HEK293 (cell line): ENCODE data around the gene OR2V1.

Experiments
- CTCF ChIP-seq: fragments of 450-650 bp; formaldehyde crosslinking; IDR thresholded peaks from 2 replicates; pipeline ENCODE4 v1.5.1; 2016; ENCODE audit warnings: missing biosample characterization, missing genetic modification characterization
- ZBTB1 ChIP-seq: fragments of 450-650 bp; formaldehyde crosslinking; IDR thresholded peaks from 2 replicates; pipeline ENCODE4 v1.5.1; 2016; ENCODE audit warnings: missing biosample characterization, missing genetic modification characterization
- ZBTB8A ChIP-seq: fragments of 450-650 bp; formaldehyde crosslinking; IDR thresholded peaks from 2 replicates; pipeline ENCODE4 v1.5.1; 2016; ENCODE audit warnings: missing biosample characterization, missing genetic modification characterization
- ZNF10 ChIP-seq: fragments of 450-650 bp; formaldehyde crosslinking; IDR thresholded peaks from 2 replicates; pipeline ENCODE4 v1.5.1; 2017; ENCODE audit warnings: missing biosample characterization, missing genetic modification characterization
- ZNF114 ChIP-seq: fragments of 450-650 bp; formaldehyde crosslinking; IDR thresholded peaks from 2 replicates; pipeline ENCODE4 v1.5.0; 2017; ENCODE audit warnings: missing biosample characterization, missing genetic modification characterization
- ZNF248 ChIP-seq: fragments of 450-650 bp; formaldehyde crosslinking; IDR thresholded peaks from 2 replicates; pipeline ENCODE4 v1.5.1; 2017; ENCODE audit warnings: missing biosample characterization, missing genetic modification characterization
- ZNF274 ChIP-seq, 2 experiments: fragments of 200-500 bp in 1 of 2; fragments of 450-650 bp in 1 of 2; sonication (Bioruptor generic) in 1 of 2; formaldehyde crosslinking in 1 of 2; IDR thresholded peaks; 2 replicates each; pipeline versions ENCODE4 v1.5.1 to v1.6.1; 2014 to 2016; ENCODE audit warnings: borderline replicate concordance in 1 of 2, inconsistent platforms in 1 of 2, low read length in 1 of 2, missing biosample characterization in 1 of 2, missing genetic modification characterization in 1 of 2
- ZNF280C ChIP-seq: fragments of 450-650 bp; formaldehyde crosslinking; IDR thresholded peaks from 2 replicates; pipeline ENCODE4 v1.5.1; 2016; ENCODE audit warnings: missing biosample characterization, missing genetic modification characterization
- ZNF391 ChIP-seq: fragments of 450-650 bp; formaldehyde crosslinking; IDR thresholded peaks from 2 replicates; pipeline ENCODE4 v1.5.1; 2016; ENCODE audit warnings: low read depth, missing biosample characterization, missing genetic modification characterization, borderline replicate concordance
- ZNF423 ChIP-seq: fragments of 450-650 bp; formaldehyde crosslinking; IDR thresholded peaks from 2 replicates; pipeline ENCODE4 v1.5.1; 2016; ENCODE audit warnings: missing biosample characterization, missing genetic modification characterization
- ZNF600 ChIP-seq: fragments of 450-650 bp; formaldehyde crosslinking; IDR thresholded peaks from 2 replicates; pipeline ENCODE4 v1.5.1; 2016; ENCODE audit warnings: missing biosample characterization, missing genetic modification characterization
- ZNF76 ChIP-seq: fragments of 450-650 bp; formaldehyde crosslinking; IDR thresholded peaks from 2 replicates; pipeline ENCODE4; 2016; ENCODE audit warnings: low read depth, missing biosample characterization, missing genetic modification characterization, borderline replicate concordance

GRCh38 chr5:181159286-181160151 lies 28.6 kb upstream of the OR2V1 start:
- no peak for TF ChIP-seq ZBTB1
- peak; percentile 86 for TF ChIP-seq CTCF (tag by site-specific recombination)
- no peak for TF ChIP-seq ZNF280C (tag by site-specific recombination)
- TF ChIP-seq ZNF10 (tag by site-specific recombination): no peak
- no peak for TF ChIP-seq ZNF274 (IDR thresholded peaks at IDR 0.05; ENCODE audit: low read length)
- TF ChIP-seq ZNF274 (tag by site-specific recombination; IDR thresholded peaks at IDR 0.05; ENCODE audit: borderline replicate concordance): no peak
- no peak for TF ChIP-seq ZNF76 (tag by site-specific recombination)
- TF ChIP-seq ZNF248 (tag by site-specific recombination): no peak
- peak; percentile 58; the same call in 1 of the 2 replicates for TF ChIP-seq ZNF600
- no peak for TF ChIP-seq ZBTB8A
- TF ChIP-seq ZNF114: no peak
- TF ChIP-seq ZNF391: 0 out of 2 replicates have a peak, but pooled peaks have one; percentile 31
- no peak for TF ChIP-seq ZNF423
